DMS79 treated with DMSO at 0.1 percent for 48 hours (cell line): ENCODE measurements around the gene SLC35F3.

Source experiments
- DNase-seq: peaks from one replicate; lab custom pipeline; 2025; lab: John Stamatoyannopoulos, UW

The SLC35F3 gene

GRCh38 chr1:234320069-234320468 is 415.6 kb downstream of the SLC35F3 start:
- no peak for DNase-seq

GRCh38 chr1:234320549-234320948 is 416.1 kb downstream of the SLC35F3 start:
- DNase-seq = no peak

GRCh38 chr1:234321231-234321630 is 416.8 kb downstream of the SLC35F3 start:
- DNase-seq = no peak

- no peak for DNase-seq
Observed at GRCh38 chr1:234322097-234322496, 417.6 kb downstream of the SLC35F3 start.

- no peak for DNase-seq
Observed at GRCh38 chr1:234322979-234323378, 418.5 kb downstream of the SLC35F3 start.

- peak; percentile 40 for DNase-seq
Observed at GRCh38 chr1:234324821-234325220, 420.3 kb downstream of the SLC35F3 start.

GRCh38 chr1:234325878-234326496 is 421.5 kb downstream of the SLC35F3 start:
- DNase-seq = no peak

GRCh38 chr1:234326497-234327366 is 422.3 kb downstream of the SLC35F3 start:
- peak; percentile 30 for DNase-seq

GRCh38 chr1:234327577-234328164 is 423.2 kb downstream of the SLC35F3 start:
- no peak for DNase-seq

GRCh38 chr1:234330843-234331215 is 426.4 kb downstream of the SLC35F3 start:
- no peak for DNase-seq

- no peak for DNase-seq
Observed at GRCh38 chr1:234331507-234331906, 427.0 kb downstream of the SLC35F3 start.

- no peak for DNase-seq
Observed at GRCh38 chr1:234336359-234336758, 431.9 kb downstream of the SLC35F3 start.

GRCh38 chr1:234337233-234337632 is 432.8 kb downstream of the SLC35F3 start:
- no peak for DNase-seq

- DNase-seq = no peak
Observed at GRCh38 chr1:234340528-234340927, 436.1 kb downstream of the SLC35F3 start.

GRCh38 chr1:234342774-234343173 is 438.3 kb downstream of the SLC35F3 start:
- no peak for DNase-seq

- DNase-seq = no peak
Observed at GRCh38 chr1:234345237-234345636, 440.8 kb downstream of the SLC35F3 start.

GRCh38 chr1:234348964-234349363 is 444.5 kb downstream of the SLC35F3 start:
- DNase-seq = no peak

- no peak for DNase-seq
Observed at GRCh38 chr1:234355782-234356510, 451.5 kb downstream of the SLC35F3 start.

GRCh38 chr1:234356615-234357269 is 452.3 kb downstream of the SLC35F3 start:
- peak; percentile 66 for DNase-seq

- no peak for DNase-seq
Observed at GRCh38 chr1:234357831-234358230, 453.4 kb downstream of the SLC35F3 start.

- DNase-seq = no peak
Observed at GRCh38 chr1:234361102-234361603, 456.7 kb downstream of the SLC35F3 start.

GRCh38 chr1:234362558-234362957 is 458.1 kb downstream of the SLC35F3 start:
- no peak for DNase-seq
